ENCODE results near the gene R3HDM4.

GRCh38 chr19:927351-927779 is 14.3 kb upstream of the R3HDM4 start:
- TF ChIP-seq, protein P1, sequence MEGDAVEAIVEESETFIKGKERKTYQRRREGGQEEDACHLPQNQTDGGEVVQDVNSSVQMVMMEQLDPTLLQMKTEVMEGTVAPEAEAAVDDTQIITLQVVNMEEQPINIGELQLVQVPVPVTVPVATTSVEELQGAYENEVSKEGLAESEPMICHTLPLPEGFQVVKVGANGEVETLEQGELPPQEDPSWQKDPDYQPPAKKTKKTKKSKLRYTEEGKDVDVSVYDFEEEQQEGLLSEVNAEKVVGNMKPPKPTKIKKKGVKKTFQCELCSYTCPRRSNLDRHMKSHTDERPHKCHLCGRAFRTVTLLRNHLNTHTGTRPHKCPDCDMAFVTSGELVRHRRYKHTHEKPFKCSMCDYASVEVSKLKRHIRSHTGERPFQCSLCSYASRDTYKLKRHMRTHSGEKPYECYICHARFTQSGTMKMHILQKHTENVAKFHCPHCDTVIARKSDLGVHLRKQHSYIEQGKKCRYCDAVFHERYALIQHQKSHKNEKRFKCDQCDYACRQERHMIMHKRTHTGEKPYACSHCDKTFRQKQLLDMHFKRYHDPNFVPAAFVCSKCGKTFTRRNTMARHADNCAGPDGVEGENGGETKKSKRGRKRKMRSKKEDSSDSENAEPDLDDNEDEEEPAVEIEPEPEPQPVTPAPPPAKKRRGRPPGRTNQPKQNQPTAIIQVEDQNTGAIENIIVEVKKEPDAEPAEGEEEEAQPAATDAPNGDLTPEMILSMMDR (IDR thresholded peaks at IDR 0.05; ENCODE audit: low read length), result no peak
- TF ChIP-seq EZH2 (IDR thresholded peaks at IDR 0.05; ENCODE audit: borderline replicate concordance, low read length), result no peak

Data from OCI-LY1 (cell line).